Dedifferentiated amniotic fluid mesenchymal stem cell (primary cell): Measurements from ENCODE around the gene TCF25.

Source experiments
- DNase-seq: peaks from one replicate; pipeline ENCODE4 v3.0.0-alpha.2; 2016; ENCODE audit errors: extremely low spot score

Gene TCF25

GRCh38 chr16:89844739-89845339 lies 28.6 kb upstream of the TCF25 start:
- DNase-seq = no peak

DNA sequence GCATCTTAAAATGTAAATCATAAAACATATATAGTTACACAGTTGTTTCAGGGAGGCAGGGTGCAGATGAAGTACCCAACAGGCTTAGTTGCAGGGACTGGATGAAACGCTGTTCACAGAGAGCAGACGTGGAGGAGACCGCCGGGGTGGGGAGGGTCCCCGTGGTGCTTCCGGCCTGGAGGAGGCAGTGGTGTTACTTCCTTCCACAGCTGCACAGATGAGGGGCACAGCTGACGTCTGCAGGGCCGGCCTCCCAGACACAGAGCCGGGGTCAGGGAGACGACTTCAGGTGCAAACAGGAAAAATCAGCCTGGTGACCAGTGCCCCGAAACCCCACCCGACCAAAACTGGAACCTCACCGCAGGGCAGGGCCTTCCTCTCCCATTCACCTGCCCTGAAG lies 28.0 kb upstream of the TCF25 start:
- no peak for DNase-seq

DNA sequence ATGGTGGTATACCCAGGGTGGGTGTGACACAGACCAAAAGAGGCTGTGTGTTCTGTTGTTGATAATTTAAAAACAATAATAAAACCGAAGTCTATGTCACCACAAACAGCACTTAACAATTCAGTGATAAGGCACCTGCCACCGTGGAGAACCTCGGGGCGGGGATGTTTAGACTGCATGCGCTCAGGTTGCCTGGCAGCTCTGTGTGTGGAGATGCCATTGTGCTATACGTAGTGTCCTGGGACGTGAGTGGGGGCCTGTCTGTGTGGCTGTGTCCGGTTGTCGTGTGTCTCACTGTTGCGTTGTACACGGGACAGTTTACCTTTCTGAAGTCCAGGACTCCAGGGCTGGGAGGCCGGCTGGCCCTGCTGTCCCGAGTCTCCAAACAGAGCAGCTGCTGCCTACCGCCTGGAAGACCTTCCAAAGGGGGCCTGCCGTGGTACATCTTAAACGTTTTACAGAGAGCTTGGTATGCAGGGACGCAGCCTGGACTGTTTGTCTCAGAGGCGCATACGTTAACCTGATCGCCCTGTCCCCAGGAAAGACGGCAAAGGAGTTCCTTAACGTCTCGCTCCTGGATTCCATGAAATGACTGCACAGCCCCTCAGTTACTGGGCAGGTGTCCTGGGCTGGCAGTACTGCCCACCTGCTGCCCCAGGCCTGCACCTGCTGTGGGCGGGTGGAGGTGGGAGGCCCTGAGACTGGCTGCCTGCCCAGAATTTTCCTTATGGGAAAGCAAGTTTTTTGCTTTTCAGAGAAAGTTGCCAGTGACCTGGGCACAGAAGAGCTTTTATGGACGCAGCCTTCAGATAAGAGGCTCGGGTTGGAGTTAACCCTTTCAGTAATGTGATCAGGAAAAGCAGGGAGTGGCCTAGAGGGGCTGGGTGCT lies 26.1 kb upstream of the TCF25 start:
- no peak for DNase-seq

- DNase-seq = no peak
These were observed 25.5 kb upstream of the TCF25 start for GRCh38 chr16:89847940-89848297.

- DNase-seq = no peak
These were observed 24.4 kb upstream of the TCF25 start for GRCh38 chr16:89848974-89849373.

GRCh38 chr16:89853306-89853993 lies 19.9 kb upstream of the TCF25 start:
- DNase-seq = no peak

GRCh38 chr16:89855301-89855945 lies 18.0 kb upstream of the TCF25 start:
- no peak for DNase-seq

GRCh38 chr16:89855986-89856385 lies 17.4 kb upstream of the TCF25 start:
- DNase-seq = no peak

DNA sequence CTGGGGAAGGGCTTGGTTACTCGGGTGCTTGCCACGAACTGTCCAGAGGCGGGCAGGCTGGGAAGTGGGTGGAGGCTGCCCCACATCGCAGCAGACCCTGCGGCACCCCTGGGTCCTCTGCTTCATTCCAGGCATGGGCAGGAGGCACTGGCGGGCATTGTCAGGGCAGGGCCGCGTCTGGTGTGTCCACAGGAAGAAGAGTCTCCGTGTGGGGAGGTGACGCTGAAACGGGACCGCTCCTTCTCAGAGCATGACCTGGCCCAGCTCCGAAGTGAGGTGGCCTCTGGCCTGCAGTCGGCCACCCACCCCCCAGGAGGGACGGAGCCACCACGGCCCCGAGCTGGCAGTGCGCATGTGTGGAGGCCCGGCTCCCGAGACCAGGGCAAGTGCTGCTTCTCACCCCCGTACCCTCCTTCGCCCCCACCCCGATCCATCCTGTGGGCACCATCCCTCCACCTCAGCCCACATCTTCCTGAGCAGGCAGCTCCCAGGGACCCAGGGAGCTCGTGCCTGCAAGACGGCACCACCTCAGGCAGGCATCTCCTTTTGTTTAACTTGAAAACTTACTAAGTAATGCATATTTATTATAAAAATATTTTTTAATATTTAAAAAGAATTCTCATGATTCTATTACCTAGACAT lies 14.3 kb upstream of the TCF25 start:
- no peak for DNase-seq

DNA sequence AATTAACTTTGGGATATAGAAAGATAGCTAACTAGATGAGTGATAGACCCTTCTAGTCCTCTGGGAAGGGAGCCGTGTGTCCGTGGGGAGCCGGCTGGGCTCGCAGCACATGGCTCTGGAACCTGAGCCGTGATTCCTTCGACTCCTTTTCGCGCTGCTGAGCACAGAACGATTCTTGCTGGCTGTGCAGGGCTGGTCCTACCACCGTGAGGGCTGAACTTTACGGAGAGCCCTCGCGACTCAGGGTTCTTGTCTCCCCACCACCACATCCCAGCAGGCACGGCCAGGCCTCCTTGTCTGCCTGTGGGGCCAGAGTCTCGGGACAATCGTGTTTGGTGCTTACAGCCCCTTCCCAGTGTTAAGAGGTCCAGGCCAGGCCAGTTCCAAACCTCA lies 13.8 kb upstream of the TCF25 start:
- DNase-seq = no peak

DNA sequence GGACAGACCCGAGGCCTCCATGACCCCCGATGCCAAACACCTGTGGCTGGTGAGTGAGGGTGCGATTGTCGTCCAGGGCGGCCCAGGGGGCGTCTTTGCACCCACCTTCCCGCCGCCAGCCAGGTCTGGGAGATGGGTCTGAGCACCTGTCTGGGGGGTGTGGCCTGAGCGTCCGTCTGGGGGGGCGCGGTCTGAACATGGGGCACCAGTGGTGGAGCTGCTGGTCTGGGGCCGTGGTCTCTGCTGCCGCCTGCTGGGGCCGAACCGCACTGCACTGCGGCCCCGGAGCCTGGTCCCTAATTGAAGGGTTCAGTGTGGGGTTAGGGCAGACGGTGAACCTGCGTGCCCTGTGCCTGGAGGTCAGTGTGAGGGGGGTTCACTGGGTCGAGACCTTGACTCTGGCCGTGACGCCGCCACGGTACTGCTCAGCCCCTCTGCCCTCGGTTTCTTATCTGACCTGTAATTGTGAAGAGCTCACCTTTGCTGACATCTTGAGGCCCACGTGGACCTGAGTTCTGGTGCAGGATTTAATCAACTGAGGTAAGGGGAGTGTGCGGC lies 12.6 kb upstream of the TCF25 start:
- no peak for DNase-seq

DNA sequence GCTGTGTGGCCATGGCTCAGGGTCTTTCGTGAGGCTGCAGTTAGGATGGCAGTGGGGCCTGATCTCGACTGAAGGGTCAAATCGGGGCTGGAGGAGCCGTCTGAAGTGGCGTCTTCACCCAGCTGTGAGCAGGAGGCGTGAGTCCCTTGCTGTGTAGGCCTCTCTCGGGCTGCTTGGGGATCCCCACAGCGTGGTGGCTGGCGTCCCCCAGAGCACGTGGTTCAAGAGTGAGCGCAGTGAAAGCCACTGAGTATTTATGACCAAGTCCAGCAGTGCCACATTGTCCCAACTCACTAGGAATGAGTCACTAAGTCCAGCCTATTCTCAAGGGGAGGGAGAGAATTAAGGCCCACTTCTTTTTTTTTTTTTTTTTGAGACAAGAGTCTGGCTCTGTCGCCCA lies 11.7 kb upstream of the TCF25 start:
- no peak for DNase-seq

GRCh38 chr16:89862732-89863131 lies 10.7 kb upstream of the TCF25 start:
- no peak for DNase-seq

DNA sequence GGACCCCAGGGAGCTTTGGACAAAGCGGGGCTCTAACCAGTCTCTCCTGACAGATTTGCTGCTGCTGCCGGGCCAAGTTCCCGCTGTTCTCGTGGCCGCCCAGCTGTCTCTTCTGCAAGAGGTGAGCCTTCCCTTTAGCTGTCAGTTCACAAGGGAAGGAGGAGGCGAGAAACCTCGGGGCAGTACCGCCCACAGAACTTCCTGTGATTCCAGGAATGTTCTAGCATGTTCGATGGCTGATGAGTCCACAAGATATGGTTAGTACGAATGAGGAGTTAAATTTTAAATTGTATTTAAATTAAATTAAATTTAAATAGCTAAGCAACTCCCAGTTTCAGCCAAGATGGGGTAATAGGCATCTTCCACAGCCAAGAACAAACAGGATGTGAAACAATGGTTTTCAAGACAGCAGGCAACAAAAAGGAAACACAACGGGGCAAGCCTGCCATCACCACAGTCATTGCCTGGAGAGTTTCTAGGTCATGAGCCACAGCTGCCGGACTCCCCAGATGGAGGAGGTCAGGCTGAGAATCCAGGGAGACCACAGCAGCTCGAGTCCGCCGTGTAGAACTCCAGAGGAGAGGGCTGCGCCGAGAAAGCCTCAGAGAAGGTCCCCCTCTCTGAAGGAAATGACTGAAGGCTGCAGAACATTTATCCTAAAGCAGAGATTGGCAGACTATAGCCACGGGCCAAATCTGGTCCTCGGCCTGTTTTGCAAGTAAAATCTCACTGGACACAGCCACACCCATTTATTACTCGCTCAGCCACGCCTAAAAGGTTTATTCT lies 9.5 kb upstream of the TCF25 start:
- DNase-seq = no peak

- no peak for DNase-seq
These were observed 8.9 kb upstream of the TCF25 start for GRCh38 chr16:89864527-89864820.

DNA sequence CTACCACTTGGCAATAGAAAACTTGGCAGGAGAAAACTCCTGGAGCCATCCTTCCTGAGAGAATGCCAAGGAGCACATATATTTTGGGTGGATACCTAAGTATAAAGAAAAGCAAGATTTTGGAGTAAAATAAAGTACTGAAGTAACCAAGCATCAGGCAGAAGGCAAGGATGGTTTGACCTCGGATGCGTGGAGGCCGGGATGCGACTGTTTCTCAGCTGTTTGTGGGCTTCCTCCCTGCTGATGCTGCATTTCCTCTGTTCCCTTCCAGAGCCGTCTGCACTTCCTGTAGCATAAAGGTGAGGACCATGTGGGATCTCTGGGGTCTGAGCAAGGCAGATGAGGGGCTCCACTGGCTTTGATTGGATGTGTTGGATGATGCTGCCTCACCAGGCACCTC lies 5.5 kb upstream of the TCF25 start:
- no peak for DNase-seq

GRCh38 chr16:89869911-89870310 lies 3.5 kb upstream of the TCF25 start:
- no peak for DNase-seq

- DNase-seq = no peak
These were observed 3.0 kb upstream of the TCF25 start for GRCh38 chr16:89870440-89870839.

DNA sequence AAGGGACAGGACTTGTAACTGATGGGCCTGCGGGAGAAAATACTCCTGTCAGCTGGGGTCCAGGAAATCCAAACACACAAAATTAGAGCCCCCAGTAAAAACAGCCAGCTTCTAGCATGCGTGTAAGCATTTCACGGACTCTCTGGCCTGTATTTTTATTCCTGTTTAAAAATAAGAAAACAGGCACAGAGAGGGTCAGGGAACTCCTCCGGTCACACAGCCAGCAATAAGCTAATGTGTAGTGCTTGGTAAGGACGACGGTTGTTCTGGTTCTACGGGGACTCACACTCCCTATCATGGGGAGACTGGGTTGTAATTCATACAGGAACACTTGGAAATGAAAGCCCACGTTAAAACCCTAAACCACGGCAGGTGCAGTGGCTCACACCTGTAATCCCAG lies 1.5 kb upstream of the TCF25 start:
- no peak for DNase-seq

DNA sequence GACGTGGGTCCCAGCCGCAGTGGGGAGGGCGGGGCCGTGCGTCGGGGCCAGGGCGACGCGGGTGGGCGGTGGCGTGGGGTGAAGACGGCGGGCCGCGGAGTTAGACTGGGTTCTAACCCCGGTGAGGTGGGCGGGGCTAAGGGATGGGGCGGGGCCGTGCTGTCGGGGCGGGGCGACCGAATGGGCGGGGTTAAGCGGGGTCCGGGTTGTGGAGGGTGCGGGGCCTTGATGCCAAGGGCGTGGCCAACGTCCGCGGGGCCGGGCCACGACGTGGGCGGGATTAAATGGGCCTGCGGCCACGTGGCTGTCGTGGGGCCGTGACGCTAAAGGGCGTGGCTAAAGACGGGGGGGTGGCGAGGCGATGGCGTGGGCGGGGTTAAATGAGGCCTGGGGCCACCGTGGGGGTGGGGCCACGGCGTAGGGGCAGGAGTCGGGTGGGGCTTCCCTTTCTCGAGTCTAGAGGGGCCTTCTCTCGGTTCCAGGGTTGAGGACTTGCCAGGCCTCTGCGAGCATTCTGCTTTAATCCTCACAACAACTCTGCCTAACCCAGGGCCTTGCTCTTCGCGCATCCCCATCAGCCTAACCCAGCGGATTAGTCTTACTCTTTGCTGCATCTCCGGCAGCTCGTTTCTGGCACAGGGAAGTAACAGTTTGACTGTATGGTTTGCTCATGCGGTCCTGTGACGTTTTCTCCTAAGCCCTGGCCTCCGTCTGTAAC lies 739 bp downstream of the TCF25 start:
- peak; percentile 90 for DNase-seq
